HG03064 (cell line): Measurements from ENCODE around the gene MIER2.
"Not testable (repeated sequence)": the region's sequence is repeated elsewhere in the genome, so short reads cannot be mapped to it uniquely, and the experiment has no call there.

Experiments
- ATAC-seq: cut with Tn5 transposase; IDR thresholded peaks from one replicate; pipeline ENCODE4 v1.9.1; 2021; ENCODE audit warnings: low read depth; ENCODE audit not compliant: unreplicated experiment

MIER2 gene

GRCh38 chr19:290372-291005 is 54.1 kb downstream of the MIER2 start:
- ATAC-seq = no peak

DNA sequence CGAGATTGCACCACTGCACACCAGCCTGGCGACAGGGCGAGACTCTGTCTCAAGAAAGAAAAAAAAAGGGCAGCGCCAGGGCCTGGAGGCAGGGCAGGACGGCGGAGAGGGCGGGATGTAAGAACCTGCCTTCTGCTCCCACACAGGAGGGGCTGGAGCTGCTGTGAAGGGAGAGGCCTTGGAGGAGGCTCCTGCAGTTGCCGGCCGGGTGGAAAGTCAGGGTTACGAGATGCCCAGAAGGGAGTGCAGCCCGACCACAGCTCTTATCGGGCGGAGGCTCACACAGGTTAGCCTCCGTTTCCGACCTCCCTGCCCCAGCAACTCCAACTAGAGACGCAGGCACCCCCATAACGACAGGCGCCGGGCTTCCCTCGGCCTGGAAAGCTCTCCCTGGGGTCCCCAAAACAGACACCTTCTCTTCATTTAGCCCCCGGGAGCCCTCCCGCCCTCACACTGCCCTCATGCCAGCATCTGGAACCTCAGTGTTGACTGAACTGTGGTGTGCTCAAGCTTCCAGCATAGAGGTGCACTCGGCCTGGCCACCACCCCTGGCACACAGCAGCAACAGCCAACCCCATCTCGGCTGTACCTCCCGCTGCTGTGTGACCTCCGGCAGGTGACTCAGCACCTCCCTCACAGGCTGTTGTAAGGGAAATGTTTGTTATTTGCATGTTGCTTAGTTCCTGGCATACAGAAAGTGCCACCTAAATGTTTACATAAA is 54.8 kb downstream of the MIER2 start:
- ATAC-seq = no peak

DNA sequence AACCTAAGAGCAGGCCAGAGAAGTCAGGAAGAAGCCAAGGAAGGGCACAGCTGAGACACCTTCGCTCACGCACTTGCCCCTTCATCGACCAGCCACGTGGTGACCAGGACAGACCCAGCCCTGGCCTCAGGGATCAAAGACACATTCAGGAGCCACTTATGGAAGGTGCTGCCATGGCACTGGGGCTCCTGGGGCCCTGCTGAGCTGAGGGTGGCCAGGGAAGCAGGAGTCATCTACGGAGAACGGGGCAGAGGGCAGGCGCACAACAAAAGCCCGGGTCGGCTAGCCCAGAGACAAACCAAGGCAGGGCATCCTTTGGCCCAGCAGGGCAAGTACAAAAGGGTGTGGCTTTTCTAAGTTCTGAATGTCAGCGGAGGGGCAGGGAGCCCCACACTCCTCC is 55.7 kb downstream of the MIER2 start:
- no peak for ATAC-seq

GRCh38 chr19:287381-287871 is 57.2 kb downstream of the MIER2 start:
- ATAC-seq = no peak

- no peak for ATAC-seq
Observed at GRCh38 chr19:283395-283794, 61.2 kb downstream of the MIER2 start.

- no peak for ATAC-seq
Observed at GRCh38 chr19:282501-282900, 62.1 kb downstream of the MIER2 start.

DNA sequence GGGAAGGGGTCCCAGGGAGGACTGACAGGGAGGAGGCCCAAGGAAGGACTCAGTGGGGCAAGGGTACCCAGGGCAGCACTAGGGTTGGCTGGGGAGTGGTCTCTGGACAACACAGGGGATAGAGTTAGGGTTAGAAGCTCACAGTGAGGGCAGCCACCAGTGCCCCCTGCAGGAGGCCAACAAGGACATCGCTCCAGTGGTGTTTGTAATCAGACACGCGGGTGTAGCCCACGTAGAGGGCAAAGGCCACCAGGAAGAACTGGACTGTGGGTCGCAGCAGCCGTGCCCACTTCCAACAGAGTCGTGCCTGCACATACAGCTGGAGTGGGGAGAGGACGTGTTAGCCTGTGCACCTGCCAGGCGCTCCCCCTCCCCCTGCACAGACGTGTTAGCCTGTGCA is 62.6 kb downstream of the MIER2 start:
- no peak for ATAC-seq

DNA sequence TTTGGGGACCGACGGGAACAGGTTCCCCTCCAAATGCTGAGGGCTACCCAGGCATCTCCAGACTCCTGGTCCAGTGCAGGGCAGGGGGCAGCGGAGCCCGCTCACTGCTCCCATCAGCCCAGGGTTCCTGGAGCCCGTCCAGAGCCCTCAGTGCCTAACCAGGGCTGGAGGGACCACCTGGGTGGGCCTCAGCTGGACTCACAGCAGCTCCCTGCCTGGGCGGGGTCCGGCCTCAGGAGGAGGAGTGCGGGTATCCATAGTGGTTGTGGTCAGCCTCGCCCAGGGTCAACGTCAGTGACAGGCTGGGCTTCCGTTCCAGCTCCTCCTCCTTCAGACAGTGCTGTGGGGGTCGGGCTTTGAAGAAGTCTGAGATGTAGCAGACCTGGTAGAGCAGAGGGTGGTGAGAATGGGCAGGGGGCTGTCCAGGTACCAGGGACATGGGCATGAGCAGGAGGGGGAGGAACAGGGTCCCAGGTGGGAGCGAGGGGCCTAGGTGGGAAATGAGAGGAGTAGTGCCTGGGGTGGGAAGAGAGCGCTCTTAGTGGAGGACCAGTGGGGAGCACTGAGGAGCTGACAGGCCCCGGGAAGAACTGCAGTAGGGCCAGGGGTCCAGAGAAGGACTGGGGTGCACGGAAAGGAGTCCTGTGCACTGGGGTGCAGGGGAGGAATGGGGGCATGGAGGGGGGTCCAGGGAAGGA is 63.3 kb downstream of the MIER2 start:
- ATAC-seq = no peak

DNA sequence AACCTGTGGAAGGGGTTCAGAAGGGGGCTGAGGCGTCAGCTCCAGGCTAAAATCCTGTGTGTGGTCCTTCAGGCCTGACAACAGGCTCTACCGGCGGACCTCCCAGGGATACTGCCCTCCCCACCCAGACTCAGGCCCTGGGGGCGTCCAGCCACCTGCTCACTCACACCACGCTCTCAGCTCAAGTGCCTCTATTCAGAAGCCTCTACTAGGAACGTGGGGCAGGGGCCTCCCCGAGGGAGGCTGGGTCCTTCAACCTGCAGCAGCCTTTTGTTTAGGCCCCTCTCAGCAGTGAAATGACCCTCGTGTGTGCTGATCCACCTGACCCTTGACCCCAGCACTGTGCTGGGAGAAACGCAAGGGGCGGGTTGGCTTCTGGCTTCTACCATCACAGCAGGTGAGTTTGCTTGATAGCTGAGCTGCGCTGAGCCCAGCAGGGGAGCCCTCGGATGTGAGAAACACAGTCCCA is 64.0 kb downstream of the MIER2 start:
- no peak for ATAC-seq

- no peak for ATAC-seq
Observed at GRCh38 chr19:279656-280055, 64.9 kb downstream of the MIER2 start.

GRCh38 chr19:279231-279630 is 65.4 kb downstream of the MIER2 start:
- no peak for ATAC-seq

GRCh38 chr19:277581-278165 is 66.9 kb downstream of the MIER2 start:
- no peak for ATAC-seq

GRCh38 chr19:277131-277530 is 67.5 kb downstream of the MIER2 start:
- no peak for ATAC-seq

DNA sequence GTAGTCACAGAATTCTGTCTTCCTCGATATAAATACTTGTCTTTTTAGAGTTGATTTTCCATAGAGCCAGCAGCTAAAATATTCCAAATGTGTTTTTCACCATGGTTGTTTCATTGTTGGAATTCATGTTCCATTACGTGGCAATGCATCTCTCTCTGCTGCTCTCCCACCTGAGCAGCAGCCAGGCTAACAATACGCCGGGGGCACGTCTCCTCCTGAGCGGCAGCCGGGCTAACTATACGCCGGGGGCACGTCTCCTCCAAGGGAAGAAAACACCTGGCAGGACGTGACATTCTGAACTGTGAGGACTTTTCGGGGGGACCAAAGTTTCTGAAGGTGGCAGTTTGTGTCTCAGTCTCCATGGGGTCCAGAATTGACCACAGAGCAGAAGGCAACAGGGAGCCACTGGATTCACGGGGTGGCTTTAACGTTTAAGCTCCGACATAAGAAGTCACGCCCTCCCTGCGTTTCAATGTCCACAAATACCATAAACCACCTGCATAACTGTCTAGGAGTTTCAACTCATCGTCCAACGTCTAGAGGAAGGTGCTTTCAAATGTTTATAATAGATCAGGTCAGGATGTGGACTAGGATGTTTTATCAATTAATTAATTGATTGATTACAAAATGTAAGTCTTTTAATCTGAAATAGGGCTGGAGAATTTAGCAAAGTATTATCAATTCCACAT is 68.5 kb downstream of the MIER2 start:
- ATAC-seq = no peak

DNA sequence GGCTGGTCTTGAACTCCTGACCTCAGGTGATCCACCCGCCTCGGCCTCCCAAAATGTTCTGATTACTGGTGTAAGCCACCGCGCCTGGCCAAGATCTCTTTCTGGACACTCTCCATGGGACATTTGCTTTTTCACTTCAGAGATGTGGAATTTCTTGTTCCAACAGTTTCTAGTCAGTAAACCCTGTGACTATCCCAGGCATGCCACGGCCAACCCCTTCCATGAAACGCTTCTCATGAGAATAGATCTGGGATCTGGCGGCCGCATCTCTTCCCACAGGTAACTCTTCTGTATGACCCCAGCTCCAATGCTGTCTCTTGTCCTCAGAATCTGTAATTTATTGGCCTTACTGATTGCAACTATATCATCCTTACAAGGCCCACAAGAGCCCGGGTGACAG is 69.6 kb downstream of the MIER2 start:
- no peak for ATAC-seq

DNA sequence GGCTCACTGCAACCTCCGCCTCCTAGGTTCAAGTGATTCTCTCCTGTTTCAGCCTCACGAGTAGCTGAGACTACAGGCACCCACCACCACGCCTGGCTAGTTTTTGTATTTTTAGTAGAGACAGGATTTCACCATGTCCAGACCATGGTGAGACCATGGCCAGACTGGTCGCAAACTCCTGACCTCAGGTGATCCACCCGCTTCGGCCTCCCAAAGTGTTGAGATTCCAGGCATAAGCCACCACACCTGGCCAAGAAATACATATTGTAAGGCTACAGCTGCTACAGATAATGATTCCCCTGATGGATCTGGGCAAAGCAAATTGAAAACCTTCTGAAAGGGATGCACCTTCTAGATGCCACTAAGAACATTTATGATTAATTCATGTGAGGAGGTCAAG is 71.2 kb downstream of the MIER2 start:
- ATAC-seq = no peak

GRCh38 chr19:271856-272255 is 72.7 kb downstream of the MIER2 start:
- no peak for ATAC-seq

GRCh38 chr19:270766-271318 is 73.8 kb downstream of the MIER2 start:
- not testable (repeated sequence) for ATAC-seq

GRCh38 chr19:269241-269640 is 75.4 kb downstream of the MIER2 start:
- no peak for ATAC-seq

DNA sequence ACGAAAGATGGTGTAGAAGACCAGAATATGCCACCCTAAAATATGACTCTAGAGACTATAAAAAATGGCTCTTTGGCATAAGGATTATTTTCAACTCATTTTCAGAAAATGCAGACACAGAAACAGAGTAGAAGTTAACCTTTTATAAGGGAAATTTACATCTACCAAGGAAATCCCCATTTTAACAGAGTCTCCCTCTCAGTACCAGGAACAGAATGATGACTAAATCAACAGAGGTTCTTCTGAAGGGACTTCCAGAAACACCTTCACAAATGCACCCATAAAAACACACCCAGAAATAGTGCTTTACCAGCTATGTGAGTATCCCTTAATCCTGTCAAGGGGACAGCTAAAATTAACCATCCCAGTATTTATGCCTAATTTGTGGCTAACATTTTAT is 82.5 kb downstream of the MIER2 start:
- no peak for ATAC-seq
